H9 (cell line): ENCODE measurements around the gene KLHDC7A. TPM values are rescaled to one million over a fixed set of nuclear protein-coding genes. Genes with fewer than 3 reads are reported as not detected.

Source experiments
- DNase-seq: peaks from one replicate; pipeline ENCODE4 v3.0.0-alpha.2; 2017
- H2AFZ ChIP-seq: one replicate; pipeline ENCODE4 v1.6.1; 2013; ENCODE audit warnings: mild to moderate bottlenecking, low read length, control low read depth, moderate library complexity
- H2AK5ac ChIP-seq: 2 replicates; pipeline ENCODE4 v1.6.1; 2013; ENCODE audit warnings: low read length, control low read depth, mixed read lengths; ENCODE audit not compliant: insufficient read length
- H2BK120ac ChIP-seq: one replicate; pipeline ENCODE4 v1.6.1; 2013; ENCODE audit warnings: low read depth, mild to moderate bottlenecking, low read length, control low read depth, inconsistent platforms; ENCODE audit not compliant: poor library complexity, severe bottlenecking
- H2BK12ac ChIP-seq: 2 replicates; pipeline ENCODE4 v1.6.1; 2013; ENCODE audit warnings: low read length, control low read depth, mixed read lengths, low read depth; ENCODE audit not compliant: insufficient read length
- H2BK15ac ChIP-seq: 2 replicates; pipeline ENCODE4 v1.6.1; 2013; ENCODE audit warnings: low read depth, low read length, control low read depth
- H2BK20ac ChIP-seq: one replicate; pipeline ENCODE4 v1.6.1; 2013; ENCODE audit warnings: low read depth, mild to moderate bottlenecking, low read length, control low read depth, inconsistent platforms; ENCODE audit not compliant: poor library complexity, severe bottlenecking
- H2BK5ac ChIP-seq: 2 replicates; pipeline ENCODE4 v1.6.1; 2013; ENCODE audit warnings: low read length, control low read depth, mixed read lengths; ENCODE audit not compliant: insufficient read length
- H3K14ac ChIP-seq: 2 replicates; pipeline ENCODE4 v1.6.1; 2013; ENCODE audit warnings: low read length, control low read depth; ENCODE audit not compliant: insufficient read depth
- H3K18ac ChIP-seq: 2 replicates; pipeline ENCODE4 v1.6.1; 2013; ENCODE audit warnings: low read depth, mild to moderate bottlenecking, mixed read lengths, low read length, control low read depth; ENCODE audit not compliant: insufficient read length
- H3K23ac ChIP-seq: 2 replicates; pipeline ENCODE4 v1.6.1; 2013; ENCODE audit warnings: low read length, control low read depth, mixed read lengths, low read depth; ENCODE audit not compliant: insufficient read length
- H3K23me2 ChIP-seq: 2 replicates; pipeline ENCODE4 v1.6.1; 2013; ENCODE audit warnings: low read depth, mild to moderate bottlenecking, mixed read lengths, low read length, control low read depth; ENCODE audit not compliant: insufficient read length, poor library complexity, severe bottlenecking
- H3K27ac ChIP-seq: 2 replicates; pipeline ENCODE4 v1.5.1; 2013; ENCODE audit warnings: low read length, control low read depth, mixed read lengths, low read depth; ENCODE audit not compliant: insufficient read length
- H3K27me3 ChIP-seq: 2 replicates; pipeline ENCODE4 v1.6.1; 2013; ENCODE audit warnings: low read length, control low read depth, inconsistent platforms; ENCODE audit not compliant: insufficient read depth
- H3K4ac ChIP-seq: 2 replicates; pipeline ENCODE4 v1.6.1; 2013; ENCODE audit warnings: low read depth, mild to moderate bottlenecking, control low read depth, inconsistent platforms, low read length, moderate library complexity
- H3K4me1 ChIP-seq: 2 replicates; pipeline ENCODE4 v1.6.1; 2013; ENCODE audit warnings: low read length, control low read depth, inconsistent platforms; ENCODE audit not compliant: insufficient read depth
- H3K4me2 ChIP-seq: 2 replicates; pipeline ENCODE4 v1.6.1; 2013; ENCODE audit warnings: low read length, control low read depth, mixed read lengths; ENCODE audit not compliant: insufficient read length, insufficient read depth
- H3K56ac ChIP-seq: 2 replicates; pipeline ENCODE4 v1.6.1; 2013; ENCODE audit warnings: low read depth, mild to moderate bottlenecking, mixed read lengths, low read length, control low read depth; ENCODE audit not compliant: insufficient read length
- H3K79me1 ChIP-seq: 2 replicates; pipeline ENCODE4 v1.6.1; 2013; ENCODE audit warnings: low read depth, mild to moderate bottlenecking, moderate library complexity, low read length, control low read depth, inconsistent platforms; ENCODE audit not compliant: insufficient read depth, poor library complexity, severe bottlenecking
- H3K79me2 ChIP-seq: 2 replicates; pipeline ENCODE4 v1.6.1; 2013; ENCODE audit warnings: low read length, control low read depth, inconsistent platforms; ENCODE audit not compliant: insufficient read depth
- H3K9ac ChIP-seq: 2 replicates; pipeline ENCODE4 v1.6.1; 2013; ENCODE audit warnings: low read length, control low read depth, mixed read lengths; ENCODE audit not compliant: insufficient read length; ENCODE audit errors: extremely low read depth
- H3K9me3 ChIP-seq: one replicate; pipeline ENCODE4 v1.6.1; 2013; ENCODE audit warnings: low read depth, low read length, inconsistent platforms; ENCODE audit not compliant: control insufficient read depth
- H3T11ph ChIP-seq: one replicate; pipeline ENCODE4 v1.6.1; 2013; ENCODE audit warnings: mild to moderate bottlenecking, low read length, control low read depth, inconsistent platforms
- H4K20me1 ChIP-seq: one replicate; pipeline ENCODE4 v1.6.1; 2013; ENCODE audit not compliant: control insufficient read depth, insufficient read length, insufficient read depth
- H4K5ac ChIP-seq: 2 replicates; pipeline ENCODE4 v1.6.1; 2013; ENCODE audit warnings: low read depth, mild to moderate bottlenecking, mixed read lengths, low read length, control low read depth; ENCODE audit not compliant: insufficient read length
- H4K8ac ChIP-seq: replicated peaks from 2 replicates; pipeline ENCODE4 v1.6.1; 2013; ENCODE audit warnings: low read length, control low read depth, mixed read lengths, low read depth; ENCODE audit not compliant: insufficient read length
- H4K91ac ChIP-seq: 2 replicates; pipeline ENCODE4 v1.6.1; 2013; ENCODE audit warnings: low read depth, mild to moderate bottlenecking, moderate library complexity, mixed read lengths, low read length, control low read depth; ENCODE audit not compliant: insufficient read length
- H3K27ac Mint-ChIP-seq, 3 experiments: 2 replicates in 2 of 3; 3 replicates in 1 of 3; pipeline ENCODE4 v1.8.0; 2020 to 2021; ENCODE audit warnings: mixed read lengths in 3 of 3, mild to moderate bottlenecking in 1 of 3, moderate library complexity in 1 of 3
- H3K27me3 Mint-ChIP-seq: 2 replicates; pipeline ENCODE4 v1.8.0; 2021; ENCODE audit warnings: low read depth, mild to moderate bottlenecking, moderate library complexity, mixed read lengths
- H3K36me3 Mint-ChIP-seq, 3 experiments: 2 replicates in 2 of 3; 3 replicates in 1 of 3; pipeline ENCODE4 v1.8.0; 2020 to 2021; ENCODE audit warnings: low read depth in 3 of 3, mixed read lengths in 3 of 3; ENCODE audit not compliant: insufficient read depth in 1 of 3
- H3K4me1 Mint-ChIP-seq, 2 experiments: 2 replicates each; pipeline ENCODE4 v1.8.0; 2020; ENCODE audit warnings: mixed read lengths in 2 of 2
- H3K4me3 Mint-ChIP-seq, 2 experiments: 2 replicates in 1 of 2; 3 replicates in 1 of 2; pipeline ENCODE4 v1.8.0; 2020 to 2021; ENCODE audit warnings: mild to moderate bottlenecking in 2 of 2, mixed read lengths in 2 of 2, moderate library complexity in 1 of 2
- H3K9me3 Mint-ChIP-seq, 2 experiments: 2 replicates in 1 of 2; 3 replicates in 1 of 2; pipeline ENCODE4 v1.8.0; 2020; ENCODE audit warnings: mild to moderate bottlenecking in 2 of 2, mixed read lengths in 2 of 2, moderate library complexity in 1 of 2
- WGBS: extraction: QIAGEN DNeasy Blood & Tissue Kit; methylation state at CpG from one replicate; pipeline ENCODE4 v1.1.7; 2013; ENCODE audit warnings: missing lambda C conversion rate, low lambda C conversion rate, mixed read lengths; ENCODE audit not compliant: insufficient read length; ENCODE audit errors: extremely low coverage; 5-methylcytosine and 5-hydroxymethylcytosine counted together
- total RNA-seq: library from RNA; stranded (reverse); gene quantifications from 2 replicates; pipeline ENCODE4 v1.2.1, GENCODE V29; 2021
- TF ChIP-seq, protein P1 (sequence below): fragments of 200-600 bp; sonication (generic); conservative IDR thresholded peaks from 3 replicates; pipeline ENCODE4 v1.8.0; 2021; ENCODE audit warnings: antibody characterized with exemption, mild to moderate bottlenecking

KLHDC7A gene
- total RNA-seq, 1 experiment from 2014 or later = 11.4 TPM

DNA sequence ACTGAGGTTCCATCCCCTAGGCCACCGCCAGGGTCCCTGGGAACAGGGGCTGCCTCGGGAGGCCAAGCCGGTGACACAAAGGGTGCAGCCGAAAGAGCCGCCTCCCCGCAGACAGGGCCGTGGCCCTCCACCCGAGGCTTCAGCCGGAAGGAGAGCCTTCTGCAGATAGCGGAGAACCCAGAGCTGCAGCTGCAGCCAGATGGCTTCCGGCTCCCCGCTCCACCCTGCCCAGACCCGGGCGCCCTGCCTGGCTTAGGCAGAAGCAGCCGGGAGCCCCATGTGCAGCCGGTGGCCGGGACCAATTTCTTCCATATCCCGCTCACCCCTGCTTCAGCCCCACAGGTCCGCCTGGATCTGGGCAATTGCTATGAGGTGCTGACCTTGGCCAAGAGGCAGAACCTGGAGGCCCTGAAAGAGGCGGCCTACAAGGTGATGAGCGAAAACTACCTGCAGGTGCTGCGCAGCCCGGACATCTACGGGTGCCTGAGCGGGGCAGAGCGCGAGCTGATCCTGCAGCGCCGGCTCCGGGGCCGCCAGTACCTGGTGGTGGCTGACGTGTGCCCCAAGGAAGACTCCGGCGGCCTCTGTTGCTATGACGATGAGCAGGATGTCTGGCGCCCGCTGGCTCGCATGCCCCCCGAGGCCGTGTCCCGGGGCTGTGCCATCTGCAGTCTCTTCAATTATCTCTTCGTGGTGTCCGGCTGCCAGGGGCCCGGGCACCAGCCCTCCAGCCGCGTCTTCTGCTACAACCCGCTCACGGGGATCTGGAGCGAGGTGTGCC is 1.4 kb downstream of the KLHDC7A start:
- H3K4me3 Mint-ChIP-seq = peak overlapping the region; percentile 45 to 56; a peak in 1 of 5 replicates
- Histone ChIP-seq H3K14ac (no peak overlapping the region; the same call in 1 of the 2 replicates), H2BK15ac (no peak overlapping the region), H3K9me3 (no peaks in the 10 kb centered on the region), H3K18ac (no peak overlapping the region), H2BK120ac (no peak overlapping the region), H2AK5ac (no peak overlapping the region), H3K9ac (no peak overlapping the region), H3K4ac (no peak overlapping the region), H3K4me1 (peaks cover 12% of the 10 kb centered on the region; the same call in 1 of the 2 replicates), H2BK20ac (no peak overlapping the region), H4K8ac (no peak overlapping the region), H4K91ac (peak overlapping the region; percentile 13), H3K79me2 (no peaks in the 10 kb centered on the region; the same call in 1 of the 2 replicates), H3K23me2 (no peaks in the 10 kb centered on the region), H2AFZ (no peak overlapping the region), H3K56ac (no peak overlapping the region), H3T11ph (no peak overlapping the region), H3K27ac (no peak overlapping the region), H3K79me1 (no peaks in the 10 kb centered on the region), H4K5ac (no peak overlapping the region), H4K20me1 (no peaks in the 10 kb centered on the region), H3K23ac (no peak overlapping the region), H2BK5ac (no peak overlapping the region), H2BK12ac (no peak overlapping the region), H3K27me3 (no peaks in the 10 kb centered on the region), H3K4me2 (peak overlapping the region; percentile 15)
- H3K27me3 Mint-ChIP-seq = no peaks in the 10 kb centered on the region
- H3K9me3 Mint-ChIP-seq = peaks cover 0 to 10% of the 10 kb centered on the region in 2 experiments; a peak in 3 of 5 replicates
- no CpG with 5 or more reads among the region's 49 CpGs for WGBS
- DNase-seq = no peak
- peaks cover 23 to 27% (median 25%) of the 10 kb centered on the region in 3 experiments for H3K36me3 Mint-ChIP-seq
- no peak overlapping the region; a peak in 1 of 7 replicates for H3K27ac Mint-ChIP-seq
- TF ChIP-seq, protein P1, sequence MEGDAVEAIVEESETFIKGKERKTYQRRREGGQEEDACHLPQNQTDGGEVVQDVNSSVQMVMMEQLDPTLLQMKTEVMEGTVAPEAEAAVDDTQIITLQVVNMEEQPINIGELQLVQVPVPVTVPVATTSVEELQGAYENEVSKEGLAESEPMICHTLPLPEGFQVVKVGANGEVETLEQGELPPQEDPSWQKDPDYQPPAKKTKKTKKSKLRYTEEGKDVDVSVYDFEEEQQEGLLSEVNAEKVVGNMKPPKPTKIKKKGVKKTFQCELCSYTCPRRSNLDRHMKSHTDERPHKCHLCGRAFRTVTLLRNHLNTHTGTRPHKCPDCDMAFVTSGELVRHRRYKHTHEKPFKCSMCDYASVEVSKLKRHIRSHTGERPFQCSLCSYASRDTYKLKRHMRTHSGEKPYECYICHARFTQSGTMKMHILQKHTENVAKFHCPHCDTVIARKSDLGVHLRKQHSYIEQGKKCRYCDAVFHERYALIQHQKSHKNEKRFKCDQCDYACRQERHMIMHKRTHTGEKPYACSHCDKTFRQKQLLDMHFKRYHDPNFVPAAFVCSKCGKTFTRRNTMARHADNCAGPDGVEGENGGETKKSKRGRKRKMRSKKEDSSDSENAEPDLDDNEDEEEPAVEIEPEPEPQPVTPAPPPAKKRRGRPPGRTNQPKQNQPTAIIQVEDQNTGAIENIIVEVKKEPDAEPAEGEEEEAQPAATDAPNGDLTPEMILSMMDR = no peak
- peaks cover 41 to 46% of the 10 kb centered on the region in 2 experiments for H3K4me1 Mint-ChIP-seq
